GM18867 (cell line): ENCODE data around the gene CHRNG.
"Not testable (repeated sequence)": the region's sequence is repeated elsewhere in the genome, so short reads cannot be mapped to it uniquely, and the experiment has no call there.

Source experiments
- ATAC-seq: cut with Tn5 transposase; IDR thresholded peaks from one replicate; pipeline ENCODE4 v1.9.1; 2021; ENCODE audit warnings: mild to moderate bottlenecking, moderate library complexity; ENCODE audit not compliant: unreplicated experiment

CHRNG gene

GRCh38 chr2:232526372-232526941, 13.0 kb upstream of the CHRNG start:
- ATAC-seq: no peak

- ATAC-seq: no peak
These were observed 11.5 kb upstream of the CHRNG start for GRCh38 chr2:232527905-232528470.

- ATAC-seq: no peak
These were observed 10.6 kb upstream of the CHRNG start for GRCh38 chr2:232528746-232529460.

- no peak for ATAC-seq
These were observed 9.5 kb upstream of the CHRNG start for GRCh38 chr2:232529806-232530547.

- no peak for ATAC-seq
These were observed 8.7 kb upstream of the CHRNG start for GRCh38 chr2:232530626-232531260.

GRCh38 chr2:232532419-232532818, 7.1 kb upstream of the CHRNG start:
- ATAC-seq: no peak

- ATAC-seq: not testable (repeated sequence)
These were observed 6.7 kb upstream of the CHRNG start for GRCh38 chr2:232532821-232533220.

GRCh38 chr2:232533944-232534710, 5.4 kb upstream of the CHRNG start:
- ATAC-seq: no peak

GRCh38 chr2:232534940-232535651, 4.4 kb upstream of the CHRNG start:
- no peak for ATAC-seq

GRCh38 chr2:232535761-232536530, 3.5 kb upstream of the CHRNG start:
- ATAC-seq: no peak

GRCh38 chr2:232537079-232537478, 2.4 kb upstream of the CHRNG start:
- no peak for ATAC-seq

GRCh38 chr2:232537499-232537898, 2.0 kb upstream of the CHRNG start:
- no peak for ATAC-seq

GRCh38 chr2:232538671-232539070, 821 bp upstream of the CHRNG start:
- no peak for ATAC-seq

GRCh38 chr2:232540441-232541041, 1.0 kb downstream of the CHRNG start:
- ATAC-seq: no peak

GRCh38 chr2:232541195-232541960, 1.9 kb downstream of the CHRNG start:
- no peak for ATAC-seq

GRCh38 chr2:232541961-232542714, 2.6 kb downstream of the CHRNG start:
- no peak for ATAC-seq
